K562 (cell line): ENCODE results near the gene CCDC54. TPM values are rescaled to one million over a fixed set of nuclear protein-coding genes. Genes with fewer than 3 reads are reported as not detected.

Experiments
- ARID4B ChIP-seq: sonication (generic); formaldehyde crosslinking; IDR thresholded peaks from 2 replicates; pipeline ENCODE4 v1.8.0; 2022; ENCODE audit warnings: mild to moderate bottlenecking, missing genetic modification reagents
- C11orf30 ChIP-seq: fragments of 450-650 bp; IDR thresholded peaks from 2 replicates; pipeline ENCODE4 v1.6.1; 2016; ENCODE audit warnings: low read depth, mild to moderate bottlenecking
- DIDO1 ChIP-seq: fragments of 450-650 bp; IDR thresholded peaks from 2 replicates; pipeline ENCODE4 v1.6.1; 2016; ENCODE audit warnings: low read depth, missing biosample characterization, missing genetic modification characterization
- ELF4 ChIP-seq: fragments of 450-650 bp; formaldehyde crosslinking; IDR thresholded peaks from 2 replicates; pipeline ENCODE4 v1.4.0; 2022; ENCODE audit warnings: missing genetic modification characterization
- LEF1 ChIP-seq: fragments of 450-650 bp; IDR thresholded peaks from 2 replicates; pipeline ENCODE4 v1.6.1; 2016; ENCODE audit warnings: mild to moderate bottlenecking
- MGA ChIP-seq: fragments of 450-650 bp; IDR thresholded peaks from 2 replicates; pipeline ENCODE4 v1.6.1; 2016; ENCODE audit warnings: mild to moderate bottlenecking, moderate library complexity
- RBBP5 ChIP-seq: fragments of 200-600 bp; sonication (generic); IDR thresholded peaks from 2 replicates; pipeline ENCODE4 v1.6.1; 2012; ENCODE audit warnings: borderline replicate concordance, mild to moderate bottlenecking, low read length, control low read depth, inconsistent platforms; ENCODE audit not compliant: insufficient read depth, poor library complexity, severe bottlenecking
- SMARCB1 ChIP-seq: IDR thresholded peaks from 2 replicates; pipeline ENCODE4 v1.6.1; 2011; ENCODE audit warnings: improper control_type of control experiment, low read depth; ENCODE audit not compliant: insufficient read length
- TOE1 ChIP-seq, 2 experiments: fragments of 450-650 bp in 1 of 2; sonication (generic) in 1 of 2; formaldehyde crosslinking in 1 of 2; IDR thresholded peaks; 2 replicates each; pipeline versions ENCODE4 v1.7.1 to v1.8.0; 2016 to 2022; ENCODE audit warnings: borderline replicate concordance in 2 of 2, mild to moderate bottlenecking in 2 of 2, antibody characterized with exemption in 1 of 2, inconsistent platforms in 1 of 2, low read depth in 1 of 2, missing genetic modification reagents in 1 of 2, moderate library complexity in 1 of 2
- ZFX ChIP-seq: sonication (generic); formaldehyde crosslinking; IDR thresholded peaks from 2 replicates; pipeline ENCODE4 v1.8.0; 2022; ENCODE audit warnings: mild to moderate bottlenecking, missing genetic modification reagents, moderate library complexity
- ZNF184 ChIP-seq: sonication (generic); formaldehyde crosslinking; IDR thresholded peaks from 2 replicates; pipeline ENCODE4 v1.5.0; 2020; ENCODE audit warnings: missing genetic modification reagents
- ZNF444 ChIP-seq: fragments of 250-450 bp; sonication (Bioruptor Pico); IDR thresholded peaks from 2 replicates; pipeline ENCODE4 v1.4.0; 2020; ENCODE audit warnings: mild to moderate bottlenecking, moderate library complexity
- polyA plus RNA-seq, 8 experiments: library from polyadenylated mRNA; depleted of rRNA in 4 of 8; stranded (reverse) in 5 of 8; unstranded in 3 of 8; fragments of >200 nt; fragmentation: Nextera tagmentation in 2 of 8; fragmentation: Illumina TruSeq in 1 of 8; extraction: Ambion mirVana in 2 of 8; extraction: Trizol in 1 of 8; gene quantifications; 2 replicates each; pipeline versions ENCODE4 v1.2.1 to v1.2.3, GENCODE V29; 2011 to 2014; ENCODE audit warnings: inconsistent platforms in 1 of 8, missing spikeins in 1 of 8
- total RNA-seq, 7 experiments: library from RNA; depleted of rRNA in 6 of 7; stranded (reverse); fragments of >200 nt in 6 of 7; fragmentation: Illumina TruSeq in 2 of 7; extraction: Trizol in 2 of 7; gene quantifications; 2 replicates each; pipeline versions ENCODE4 v1.2.1 to v1.2.3, GENCODE V29; 2011 to 2021; ENCODE audit warnings: low replicate concordance in 1 of 7

Gene CCDC54
- total and polyA plus RNA-seq, 9 of the 15 experiments (the other 6 are each of a cell fraction or from before 2014, with no cell fraction given) = not detected

GRCh38 chr3:107367353-107367752 is 9.9 kb upstream of the CCDC54 start (continued):
- no peak for TF ChIP-seq SMARCB1
- peak; percentile 97 for TF ChIP-seq C11orf30
- no peak for TF ChIP-seq ZNF444
- TF ChIP-seq ZFX (CRISPR knock-in tag) = no peak
- TF ChIP-seq ARID4B (CRISPR knock-in tag) = no peak
- peak; percentile 27; the same call in 1 of the 2 replicates for TF ChIP-seq LEF1
- TF ChIP-seq ELF4 = no peak
- TF ChIP-seq MGA = no peak
- TF ChIP-seq DIDO1 (tag) = no peak
- TF ChIP-seq TOE1 (IDR thresholded peaks at IDR 0.05; ENCODE audit: borderline replicate concordance) = no peak
- no peak for TF ChIP-seq TOE1 (CRISPR knock-in tag; IDR thresholded peaks at IDR 0.05; ENCODE audit: borderline replicate concordance, low read depth)
- no peak for TF ChIP-seq ZNF184 (CRISPR knock-in tag)
- TF ChIP-seq RBBP5 = no peak
